Gastroesophageal sphincter (tissue), 3 donors: ENCODE results near the gene MAN1C1.

Experiments
- CTCF ChIP-seq, 4 experiments: fragments of 200-600 bp in 2 of 4; fragments of 450-650 bp in 2 of 4; sonication (generic) in 1 of 4; IDR thresholded peaks; one replicate each; pipeline ENCODE4 v1.5.1; 2017 to 2019; ENCODE audit warnings: antibody characterized with exemption in 4 of 4, mild to moderate bottlenecking in 2 of 4, moderate library complexity in 2 of 4
- EP300 ChIP-seq: sonication (generic); formaldehyde crosslinking; IDR thresholded peaks from one replicate; pipeline ENCODE4 v1.6.1; 2017; ENCODE audit warnings: antibody characterized with exemption, mild to moderate bottlenecking
- POLR2AphosphoS5 ChIP-seq: sonication (generic); formaldehyde crosslinking; IDR thresholded peaks from one replicate; pipeline ENCODE4 v1.6.1; 2017; ENCODE audit warnings: antibody characterized with exemption

- TF ChIP-seq CTCF (IDR thresholded peaks at IDR 0.05) (no peak), POLR2AphosphoS5 (no peak), EP300 (no peak)
Measured at GRCh38 chr1:25620701-25621350, 4.2 kb downstream of the MAN1C1 start.
